NCI-H526 treated with DMSO at 0.1 percent for 48 hours (cell line): ENCODE results near the gene COL24A1.
A peak's percentile ranks its signal among the peaks of the same experiment; 100 is the strongest.
"Not testable (repeated sequence)": the region's sequence is repeated elsewhere in the genome, so short reads cannot be mapped to it uniquely, and the experiment has no call there.

Source experiments
- DNase-seq: peaks from one replicate; lab custom pipeline; 2025; lab: John Stamatoyannopoulos, UW

The COL24A1 gene

GRCh38 chr1:86072474-86072873 lies 84.1 kb downstream of the COL24A1 start:
- DNase-seq: not testable (repeated sequence)

DNA sequence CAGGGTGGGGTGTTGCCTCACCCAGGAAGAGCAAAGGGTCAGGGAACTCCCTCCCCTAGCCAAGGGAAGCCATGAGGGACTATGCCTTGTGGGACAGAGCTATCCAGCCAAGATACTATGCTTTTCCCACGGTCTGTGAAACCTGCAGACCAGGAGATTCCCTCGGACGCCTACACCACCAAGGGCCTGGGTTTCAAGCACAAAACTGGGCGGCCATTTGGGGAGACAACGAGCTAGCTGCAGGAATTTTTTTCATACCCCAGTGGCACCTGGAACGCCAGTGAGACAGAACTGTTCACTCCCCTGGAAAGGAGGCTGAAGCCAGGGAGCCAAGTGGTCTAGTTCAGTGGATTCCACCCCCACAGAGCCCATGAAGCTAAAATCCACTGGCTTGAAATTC lies 84.7 kb downstream of the COL24A1 start:
- DNase-seq: not testable (repeated sequence)

DNA sequence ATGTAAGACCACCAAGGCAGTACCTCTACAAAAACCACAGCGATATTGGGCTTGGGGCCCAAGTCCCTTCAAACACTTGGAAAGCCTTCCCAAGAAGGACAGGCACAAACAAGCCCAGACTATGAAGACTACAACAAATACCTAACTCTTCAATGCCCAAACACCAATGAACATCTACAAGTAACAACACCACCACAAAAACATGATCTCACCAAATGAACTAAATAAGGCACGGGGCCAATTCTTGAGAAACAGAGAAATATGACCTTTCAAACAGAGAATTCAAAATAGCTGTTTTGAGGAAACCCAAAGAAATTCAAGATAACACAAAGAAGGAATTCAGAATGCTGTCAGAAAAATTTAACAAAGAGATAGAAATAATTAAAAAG lies 86.8 kb downstream of the COL24A1 start:
- DNase-seq: no peak

- DNase-seq: no peak
These were observed 87.5 kb downstream of the COL24A1 start for GRCh38 chr1:86068841-86069756.

DNA sequence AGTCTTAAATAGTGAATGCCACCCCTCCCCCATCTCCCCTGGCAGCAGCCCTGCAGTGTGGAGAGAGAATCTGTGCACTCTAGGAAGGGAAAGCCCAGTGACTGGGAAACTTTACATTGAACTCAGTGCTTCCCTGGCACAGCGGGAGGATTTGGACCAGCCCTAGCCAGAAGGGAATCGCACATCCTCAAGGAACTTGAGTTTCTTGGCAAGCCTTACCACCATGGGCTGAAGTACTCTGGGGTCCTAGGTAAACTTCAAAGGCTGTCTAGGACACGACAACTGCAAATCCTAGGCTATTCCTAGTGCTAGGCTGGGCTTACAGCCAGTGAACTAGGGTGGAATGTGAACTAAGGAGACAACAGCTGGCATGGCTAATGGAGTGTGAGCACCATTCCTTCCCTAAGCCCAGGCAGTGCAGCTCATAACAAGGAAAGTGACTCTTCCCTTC lies 88.3 kb downstream of the COL24A1 start:
- DNase-seq: no peak

DNA sequence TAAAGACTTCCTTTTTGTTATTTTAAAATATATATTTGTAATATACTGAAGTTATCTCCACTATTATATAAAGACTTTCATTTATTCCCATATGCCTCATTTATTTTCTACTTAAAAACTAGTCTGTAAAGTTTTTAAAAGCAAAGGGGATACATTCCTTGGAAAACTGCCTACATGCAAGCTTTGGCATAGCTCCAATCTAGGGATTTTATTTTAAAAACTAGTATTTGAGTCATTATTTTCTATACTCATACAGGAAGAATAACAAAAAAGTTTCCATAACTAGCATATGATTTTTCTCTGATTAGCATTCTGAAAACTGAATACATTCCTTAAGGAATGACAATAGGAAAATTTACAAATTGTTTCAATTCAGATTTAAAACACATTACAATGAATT lies 88.9 kb downstream of the COL24A1 start:
- no peak for DNase-seq

GRCh38 chr1:86064899-86065298 lies 91.7 kb downstream of the COL24A1 start:
- DNase-seq: no peak

GRCh38 chr1:86063721-86064120 lies 92.9 kb downstream of the COL24A1 start:
- DNase-seq: no peak

DNA sequence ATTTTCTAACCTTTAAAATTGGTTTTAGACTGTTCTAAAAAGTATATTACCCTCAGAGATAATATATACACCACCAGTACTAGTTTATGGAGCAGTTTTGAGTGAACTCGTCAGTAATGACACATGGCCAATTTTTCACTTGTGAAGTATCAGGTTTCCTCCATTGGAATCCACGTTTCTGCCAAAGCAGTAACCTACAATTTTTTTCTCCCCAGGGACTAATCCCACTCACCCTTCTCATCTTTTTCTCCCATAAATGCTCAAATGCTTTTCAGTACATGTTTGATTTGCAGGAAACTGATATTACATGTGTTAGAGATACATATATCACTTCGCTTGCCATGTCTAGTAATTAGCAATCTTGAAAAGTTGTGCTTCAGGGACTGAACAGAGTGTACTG lies 94.1 kb downstream of the COL24A1 start:
- no peak for DNase-seq

- DNase-seq: no peak
These were observed 95.0 kb downstream of the COL24A1 start for GRCh38 chr1:86061551-86061990.

DNA sequence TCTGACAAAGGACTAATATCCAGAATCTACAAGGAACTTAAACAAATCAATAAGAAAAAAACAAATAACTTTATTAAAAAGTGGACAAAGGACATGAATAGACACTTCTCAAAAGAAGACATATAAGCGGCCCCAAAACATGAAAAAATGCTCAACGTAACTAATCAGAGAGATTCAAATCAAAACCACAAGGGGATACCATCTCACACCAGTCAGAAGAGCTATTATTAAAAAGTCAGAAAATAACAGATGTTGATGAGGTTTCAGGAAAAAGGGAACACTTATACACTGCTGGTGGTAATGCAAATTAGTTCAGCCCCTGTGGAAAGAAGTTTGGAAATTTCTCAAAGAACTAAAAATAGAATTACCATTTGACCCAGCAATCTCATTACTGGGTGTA lies 102.2 kb downstream of the COL24A1 start:
- DNase-seq: no peak

GRCh38 chr1:86052948-86053698 lies 103.4 kb downstream of the COL24A1 start:
- no peak for DNase-seq

- peak; percentile 58 for DNase-seq
These were observed 121.5 kb downstream of the COL24A1 start for GRCh38 chr1:86035101-86035500.

GRCh38 chr1:86030180-86030579 lies 126.4 kb downstream of the COL24A1 start:
- DNase-seq: no peak

DNA sequence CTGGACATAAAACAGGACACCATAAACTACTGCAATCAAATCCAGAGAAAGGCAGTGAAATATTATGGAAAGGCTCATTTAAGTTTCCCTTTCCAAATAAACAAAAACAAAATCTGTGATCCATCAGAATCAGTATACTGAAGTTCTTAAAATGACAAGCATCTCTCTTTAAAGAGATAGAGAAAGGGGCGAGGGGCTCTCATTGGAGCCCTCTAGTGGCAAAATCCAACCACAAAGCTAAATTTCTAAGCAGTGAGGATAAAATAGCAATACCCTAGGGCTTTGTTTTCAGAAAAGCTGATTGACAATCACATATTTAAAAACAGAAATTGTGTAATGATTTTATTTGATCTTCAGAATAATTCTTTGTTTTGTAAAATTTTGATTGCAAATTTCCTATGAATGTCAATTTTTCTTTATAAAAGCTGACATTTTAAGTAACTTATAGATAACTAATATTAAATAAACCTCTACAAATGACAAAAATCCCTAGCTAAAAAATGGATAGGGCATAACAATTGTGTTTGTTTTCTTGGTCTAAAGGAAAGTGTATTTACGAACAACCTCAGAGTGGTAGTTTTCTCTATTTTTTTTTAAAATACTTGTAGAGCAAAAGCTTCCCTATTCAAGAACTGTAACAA lies 138.2 kb downstream of the COL24A1 start:
- DNase-seq: peak; percentile 20

DNA sequence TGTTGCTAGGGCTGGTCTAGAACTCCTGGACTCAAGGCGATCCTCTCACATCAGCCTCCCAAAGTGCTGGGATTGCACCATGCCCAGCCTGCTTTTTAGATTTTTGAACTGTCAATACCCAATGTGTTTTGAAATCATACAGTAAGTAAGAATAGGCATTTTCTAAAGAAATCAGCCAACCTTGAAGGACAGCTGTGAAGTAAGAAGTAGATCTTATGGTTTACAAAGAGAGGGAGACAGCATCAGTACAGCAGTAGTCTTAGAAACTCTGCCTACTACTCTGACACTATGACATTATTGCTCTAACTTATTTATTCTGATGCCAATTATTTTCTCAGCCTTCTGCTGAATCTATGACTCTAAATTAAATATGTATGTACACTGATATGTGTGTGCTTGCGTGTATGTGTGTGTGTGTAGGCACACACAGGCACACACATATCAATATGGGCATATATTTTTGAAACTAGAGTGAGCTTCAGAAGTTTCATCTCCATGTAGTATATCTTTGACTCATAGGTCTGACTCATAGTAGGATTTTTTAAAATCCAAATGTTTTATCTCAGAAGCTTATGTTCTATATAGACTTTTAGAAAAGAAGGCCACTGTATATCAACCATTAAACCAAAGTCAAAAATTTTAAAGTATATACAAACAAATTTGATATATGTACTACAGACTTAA lies 140.4 kb downstream of the COL24A1 start:
- no peak for DNase-seq

DNA sequence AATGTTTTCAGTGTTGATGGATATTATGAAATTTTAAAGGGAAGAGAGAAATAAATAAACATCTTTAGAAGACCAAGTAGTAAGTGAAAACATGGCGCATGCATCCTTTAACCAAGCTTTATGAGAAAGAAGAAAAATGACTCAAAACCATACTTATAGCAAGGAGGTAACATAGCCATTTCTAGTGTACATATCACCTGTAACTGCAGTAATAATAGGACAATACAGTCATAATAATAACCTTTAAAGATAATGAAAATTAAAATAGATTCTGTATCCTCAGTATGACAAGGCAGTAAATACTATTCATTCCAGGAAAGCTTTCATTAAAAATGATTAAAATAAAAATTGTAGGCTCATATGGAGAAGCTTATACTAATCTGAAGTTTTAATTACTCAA lies 141.2 kb downstream of the COL24A1 start:
- no peak for DNase-seq

- no peak for DNase-seq
These were observed 156.0 kb downstream of the COL24A1 start for GRCh38 chr1:86000601-86001000.

DNA sequence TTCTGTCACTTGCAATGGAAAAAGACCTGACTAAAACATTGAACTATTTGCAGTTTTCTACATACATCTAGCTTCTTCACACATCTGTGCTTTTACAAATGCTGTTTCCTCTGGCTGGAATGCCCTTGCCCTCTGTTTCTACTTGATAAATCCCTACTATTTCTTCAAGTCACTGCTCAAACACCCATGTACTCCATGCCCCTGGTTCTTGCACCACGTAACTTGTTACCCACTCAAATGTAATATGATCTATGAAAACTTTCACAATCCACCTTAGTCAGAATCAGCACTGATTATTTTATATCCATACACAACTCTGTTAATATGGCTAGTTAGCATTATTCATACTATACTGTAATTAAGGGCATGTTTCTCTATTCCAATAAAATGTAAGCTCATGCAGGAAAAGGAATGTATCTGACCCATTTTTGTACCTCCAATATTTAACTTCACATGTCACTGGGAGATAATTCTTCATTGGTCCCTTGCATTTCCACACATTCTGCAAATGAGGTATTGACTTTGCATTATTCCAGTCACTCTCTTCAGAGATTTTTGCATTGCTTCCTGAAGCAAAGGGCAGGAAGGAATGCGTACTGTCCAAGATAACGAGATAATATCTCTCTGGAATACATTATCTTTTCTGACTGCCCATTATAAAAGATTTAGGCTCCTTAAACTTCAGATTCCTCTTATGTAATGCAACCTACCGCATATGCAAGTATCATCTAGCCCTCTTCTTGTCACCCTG lies 158.3 kb downstream of the COL24A1 start:
- no peak for DNase-seq

GRCh38 chr1:85992791-85993190 lies 163.8 kb downstream of the COL24A1 start:
- no peak for DNase-seq

DNA sequence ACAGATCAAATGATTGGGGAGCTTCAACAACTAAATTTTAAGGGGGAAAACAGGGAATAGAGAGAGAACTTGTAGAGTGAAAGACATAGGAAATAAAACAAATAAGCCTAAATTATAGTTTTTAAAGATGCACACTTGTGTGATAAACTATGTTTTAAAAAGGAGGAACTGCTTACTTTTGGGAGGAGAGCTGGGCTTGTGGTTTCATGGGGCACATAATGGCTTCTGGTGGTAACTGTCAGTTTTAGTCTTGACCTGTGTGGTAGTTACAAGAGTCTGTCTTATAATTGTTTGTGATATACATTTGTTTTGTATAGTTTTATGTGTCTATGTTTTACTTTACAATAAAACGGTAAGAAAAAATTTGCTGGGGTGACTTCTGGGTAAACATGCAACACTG lies 165.3 kb downstream of the COL24A1 start:
- DNase-seq: no peak
